Gastrocnemius medialis (tissue), 4 donors: ENCODE data around the gene BBS4.

Experiments
- CTCF ChIP-seq, 5 experiments: fragments of 450-650 bp in 3 of 5; fragments of 200-600 bp in 2 of 5; sonication (generic) in 2 of 5; IDR thresholded peaks in 4 of 5; conservative IDR thresholded peaks in 1 of 5; 1 replicate in 4 of 5; 2 replicates in 1 of 5; pipeline ENCODE4 v1.5.1; 2016 to 2019; ENCODE audit warnings: antibody characterized with exemption in 5 of 5, mild to moderate bottlenecking in 3 of 5, moderate library complexity in 3 of 5
- POLR2A ChIP-seq, 2 donors: fragments of 450-650 bp; IDR thresholded peaks; one replicate each; pipeline ENCODE4 v1.6.1; 2017; ENCODE audit warnings: antibody characterized with exemption in 2 of 2, mild to moderate bottlenecking in 2 of 2, moderate library complexity in 2 of 2

- no peak for TF ChIP-seq POLR2A (IDR thresholded peaks at IDR 0.05)
- no peak for TF ChIP-seq CTCF (IDR thresholded peaks at IDR 0.05 in 4 of 5, conservative IDR thresholded peaks at IDR 0.05 in 1 of 5)
Observed at GRCh38 chr15:72771329-72771725, 85.3 kb downstream of the BBS4 start.
